ENCODE data around the gene ENPP6. TPM values are rescaled to one million over a fixed set of nuclear protein-coding genes. Genes with fewer than 3 reads are reported as not detected.

ENPP6 gene
- total and polyA plus RNA-seq, 4 donors: 0.05 to 0.08 (median 0.05) TPM; not detected in 1

- peaks cover 0 to 5% (median 0%) of the 10 kb centered on the region in 4 donors for H3K9me3 ChIP-seq (ENCODE audit: control insufficient read depth in 4 of 4, low read length in 3 of 4)
- no peak overlapping the region for H3K9ac ChIP-seq (ENCODE audit: low read depth in 1 of 2, low read length in 2 of 2)
- H3K27ac ChIP-seq (ENCODE audit: low read depth in 1 of 2, low read length in 2 of 2): peak overlapping the region; percentile 58 to 76
- no peak overlapping the region for H3K4me3 ChIP-seq (ENCODE audit: low read depth in 1 of 3, low read length in 3 of 3)
- no peak for DNase-seq (ENCODE audit: low spot score)
- no peaks in the 10 kb centered on the region for H3K27me3 ChIP-seq (ENCODE audit: control insufficient read depth in 4 of 4, insufficient read depth in 4 of 4, low read length in 3 of 4)
- peaks cover 5 to 16% (median 11%) of the 10 kb centered on the region in 4 donors for H3K4me1 ChIP-seq (ENCODE audit: control insufficient read depth in 4 of 4, insufficient read depth in 4 of 4, low read length in 3 of 4)
- TF ChIP-seq FOXA2 (IDR thresholded peaks at IDR 0.05): no peak
- TF ChIP-seq YY1 (IDR thresholded peaks at IDR 0.05): no peak
- TF ChIP-seq GABPA (IDR thresholded peaks at IDR 0.05 in 1 of 2, conservative IDR thresholded peaks at IDR 0.05 in 1 of 2): no peak
- no peaks in the 10 kb centered on the region for H3K36me3 ChIP-seq (ENCODE audit: control insufficient read depth in 4 of 4, insufficient read depth in 3 of 4, low read depth in 1 of 4, low read length in 3 of 4)
- 79% methylated on average over 16 of the region's 16 CpGs for WGBS
Observed at GRCh38 chr4:184103527-184104264, 114.0 kb downstream of the ENPP6 start.

GRCh38 chr4:184102927-184103326 lies 114.7 kb downstream of the ENPP6 start:
- 81% methylated on average over 4 of the region's 4 CpGs for WGBS

More at GRCh38 chr4:184102927-184103326, 114.7 kb downstream of the ENPP6 start:
- H3K27me3 ChIP-seq (ENCODE audit: control insufficient read depth in 4 of 4, insufficient read depth in 4 of 4, low read length in 3 of 4): no peaks in the 10 kb centered on the region
- TF ChIP-seq ATF3 (IDR thresholded peaks at IDR 0.05): no peak
- TF ChIP-seq YY1 (IDR thresholded peaks at IDR 0.05): no peak
- TF ChIP-seq HNF4A (conservative IDR thresholded peaks at IDR 0.05): no peak
- no peak for TF ChIP-seq NR2F2 (IDR thresholded peaks at IDR 0.05)
- no peak for TF ChIP-seq SP1 (IDR thresholded peaks at IDR 0.05)
- TF ChIP-seq FOXA2 (IDR thresholded peaks at IDR 0.05): no peak
- TF ChIP-seq TAF1 (conservative IDR thresholded peaks at IDR 0.05): no peak
- no peak for TF ChIP-seq CTCF (IDR thresholded peaks at IDR 0.05; ENCODE audit: low read depth, low read length, missing input control)
- TF ChIP-seq RAD21 (IDR thresholded peaks at IDR 0.05): no peak
- no peak for TF ChIP-seq ZBTB33 (IDR thresholded peaks at IDR 0.05)
- TF ChIP-seq FOXA1 (IDR thresholded peaks at IDR 0.05): no peak
- no peak overlapping the region for H3K9ac ChIP-seq (ENCODE audit: low read depth in 1 of 2, low read length in 2 of 2)
- DNase-seq (ENCODE audit: low spot score): no peak
- H3K9me3 ChIP-seq (ENCODE audit: control insufficient read depth in 4 of 4, low read length in 3 of 4): peaks cover 0 to 5% (median 0%) of the 10 kb centered on the region in 4 donors
- H3K27ac ChIP-seq (ENCODE audit: low read depth in 1 of 2, low read length in 2 of 2): no peak overlapping the region
- H3K36me3 ChIP-seq (ENCODE audit: control insufficient read depth in 4 of 4, insufficient read depth in 3 of 4, low read depth in 1 of 4, low read length in 3 of 4): no peaks in the 10 kb centered on the region
- no peak overlapping the region for H3K4me3 ChIP-seq (ENCODE audit: low read depth in 1 of 3, low read length in 3 of 3)
- peaks cover 5 to 16% (median 11%) of the 10 kb centered on the region in 4 donors for H3K4me1 ChIP-seq (ENCODE audit: control insufficient read depth in 4 of 4, insufficient read depth in 4 of 4, low read length in 3 of 4)
